ENCODE measurements around the gene TLE2. TPM values are rescaled to one million over a fixed set of nuclear protein-coding genes. Genes with fewer than 3 reads are reported as not detected.

Gene TLE2
- total RNA-seq, 1 experiment from 2014 or later, result 35.6 TPM

DNA sequence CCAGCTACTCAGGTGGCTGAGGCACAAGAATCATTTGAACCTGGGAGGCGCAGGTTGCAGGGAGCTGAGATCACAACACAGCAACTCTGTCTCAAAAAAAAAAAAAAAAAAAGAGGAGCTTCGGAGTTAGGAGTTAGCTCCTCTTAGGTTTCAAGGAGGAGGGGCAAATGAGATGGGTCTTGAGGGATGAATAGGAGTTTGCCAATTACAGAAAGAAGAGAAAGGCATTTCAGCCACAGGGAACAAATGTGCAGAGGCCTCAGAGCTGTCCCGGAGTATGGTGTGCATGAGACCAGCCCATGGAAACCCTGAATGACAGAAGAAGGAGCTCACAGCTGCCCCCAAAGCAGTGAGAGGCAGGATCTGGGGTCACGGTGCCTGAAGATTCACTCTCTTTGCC, 24.6 kb downstream of the TLE2 start:
- Histone ChIP-seq H3K9me3 (ENCODE audit: control insufficient read depth in 1 of 2, insufficient read depth in 1 of 2, low read depth in 1 of 2, low read length in 2 of 2) (no peaks in the 10 kb centered on the region), H4K20me1 (ENCODE audit: insufficient read depth) (no peaks in the 10 kb centered on the region), H3K27me3 (ENCODE audit: insufficient read depth, low read length) (no peaks in the 10 kb centered on the region), H3K36me3 (ENCODE audit: control insufficient read depth in 1 of 2, insufficient read depth in 2 of 2, low read length in 2 of 2) (no peaks in the 10 kb centered on the region; a peak in 1 of 4 replicates), H3K4me1 (ENCODE audit: control insufficient read depth in 1 of 2, insufficient read depth in 2 of 2, low read length in 2 of 2) (peaks cover 0 to 3% of the 10 kb centered on the region in 2 experiments; a peak in 1 of 4 replicates), H3K4me2 (ENCODE audit: low read length) (no peak overlapping the region), H3K9ac (ENCODE audit: low read length) (no peak overlapping the region), H2AFZ (ENCODE audit: low read depth, low read length, poor library complexity, severe bottlenecking) (no peak overlapping the region), H3K79me2 (ENCODE audit: insufficient read depth, low read length) (no peaks in the 10 kb centered on the region), H3K4me3 (replicated peaks in 1 of 2; ENCODE audit: low read depth in 1 of 2, low read length in 2 of 2) (no peak overlapping the region), H3K9me2 (ENCODE audit: insufficient read depth) (no peaks in the 10 kb centered on the region), H3K27ac (ENCODE audit: low read depth, low read length) (no peak overlapping the region)
- CTCF ChIA-PET, result no interaction called here
- DNase-seq (ENCODE audit: low read depth, low spot score) (no peak), ATAC-seq (no peak)
- RAD21 ChIA-PET (ENCODE audit: low non-redundant PET in 1 of 2, low total read pairs in 2 of 2, uncharacterized antibody in 2 of 2, unreplicated experiment in 2 of 2), result no interaction called here
- TF ChIP-seq ELF1 (IDR thresholded peaks at IDR 0.05; ENCODE audit: borderline replicate concordance, low read depth) (no peak), EZH2phosphoT487 (IDR thresholded peaks at IDR 0.05; ENCODE audit: borderline replicate concordance) (no peak), SRF (IDR thresholded peaks at IDR 0.05; ENCODE audit: low read depth) (no peak), TCF7L2 (IDR thresholded peaks at IDR 0.05; ENCODE audit: borderline replicate concordance, extremely low read depth, insufficient read depth, insufficient read length) (no peak), POLR2AphosphoS5 (IDR thresholded peaks at IDR 0.05; ENCODE audit: low read depth, low read length) (no peak)
- TF ChIP-seq, protein P1, sequence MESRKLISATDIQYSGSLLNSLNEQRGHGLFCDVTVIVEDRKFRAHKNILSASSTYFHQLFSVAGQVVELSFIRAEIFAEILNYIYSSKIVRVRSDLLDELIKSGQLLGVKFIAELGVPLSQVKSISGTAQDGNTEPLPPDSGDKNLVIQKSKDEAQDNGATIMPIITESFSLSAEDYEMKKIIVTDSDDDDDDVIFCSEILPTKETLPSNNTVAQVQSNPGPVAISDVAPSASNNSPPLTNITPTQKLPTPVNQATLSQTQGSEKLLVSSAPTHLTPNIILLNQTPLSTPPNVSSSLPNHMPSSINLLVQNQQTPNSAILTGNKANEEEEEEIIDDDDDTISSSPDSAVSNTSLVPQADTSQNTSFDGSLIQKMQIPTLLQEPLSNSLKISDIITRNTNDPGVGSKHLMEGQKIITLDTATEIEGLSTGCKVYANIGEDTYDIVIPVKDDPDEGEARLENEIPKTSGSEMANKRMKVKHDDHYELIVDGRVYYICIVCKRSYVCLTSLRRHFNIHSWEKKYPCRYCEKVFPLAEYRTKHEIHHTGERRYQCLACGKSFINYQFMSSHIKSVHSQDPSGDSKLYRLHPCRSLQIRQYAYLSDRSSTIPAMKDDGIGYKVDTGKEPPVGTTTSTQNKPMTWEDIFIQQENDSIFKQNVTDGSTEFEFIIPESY (IDR thresholded peaks at IDR 0.05; ENCODE audit: extremely low read depth, insufficient replicate concordance, low read length), result no peak
- TF ChIP-seq, protein P2, sequence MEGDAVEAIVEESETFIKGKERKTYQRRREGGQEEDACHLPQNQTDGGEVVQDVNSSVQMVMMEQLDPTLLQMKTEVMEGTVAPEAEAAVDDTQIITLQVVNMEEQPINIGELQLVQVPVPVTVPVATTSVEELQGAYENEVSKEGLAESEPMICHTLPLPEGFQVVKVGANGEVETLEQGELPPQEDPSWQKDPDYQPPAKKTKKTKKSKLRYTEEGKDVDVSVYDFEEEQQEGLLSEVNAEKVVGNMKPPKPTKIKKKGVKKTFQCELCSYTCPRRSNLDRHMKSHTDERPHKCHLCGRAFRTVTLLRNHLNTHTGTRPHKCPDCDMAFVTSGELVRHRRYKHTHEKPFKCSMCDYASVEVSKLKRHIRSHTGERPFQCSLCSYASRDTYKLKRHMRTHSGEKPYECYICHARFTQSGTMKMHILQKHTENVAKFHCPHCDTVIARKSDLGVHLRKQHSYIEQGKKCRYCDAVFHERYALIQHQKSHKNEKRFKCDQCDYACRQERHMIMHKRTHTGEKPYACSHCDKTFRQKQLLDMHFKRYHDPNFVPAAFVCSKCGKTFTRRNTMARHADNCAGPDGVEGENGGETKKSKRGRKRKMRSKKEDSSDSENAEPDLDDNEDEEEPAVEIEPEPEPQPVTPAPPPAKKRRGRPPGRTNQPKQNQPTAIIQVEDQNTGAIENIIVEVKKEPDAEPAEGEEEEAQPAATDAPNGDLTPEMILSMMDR (IDR thresholded peaks at IDR 0.05 in 2 of 3, conservative IDR thresholded peaks at IDR 0.05 in 1 of 3; ENCODE audit: borderline replicate concordance in 1 of 3, insufficient read depth in 1 of 3, low read depth in 2 of 3, low read length in 2 of 3), result no peak
- TF ChIP-seq, protein P3, sequence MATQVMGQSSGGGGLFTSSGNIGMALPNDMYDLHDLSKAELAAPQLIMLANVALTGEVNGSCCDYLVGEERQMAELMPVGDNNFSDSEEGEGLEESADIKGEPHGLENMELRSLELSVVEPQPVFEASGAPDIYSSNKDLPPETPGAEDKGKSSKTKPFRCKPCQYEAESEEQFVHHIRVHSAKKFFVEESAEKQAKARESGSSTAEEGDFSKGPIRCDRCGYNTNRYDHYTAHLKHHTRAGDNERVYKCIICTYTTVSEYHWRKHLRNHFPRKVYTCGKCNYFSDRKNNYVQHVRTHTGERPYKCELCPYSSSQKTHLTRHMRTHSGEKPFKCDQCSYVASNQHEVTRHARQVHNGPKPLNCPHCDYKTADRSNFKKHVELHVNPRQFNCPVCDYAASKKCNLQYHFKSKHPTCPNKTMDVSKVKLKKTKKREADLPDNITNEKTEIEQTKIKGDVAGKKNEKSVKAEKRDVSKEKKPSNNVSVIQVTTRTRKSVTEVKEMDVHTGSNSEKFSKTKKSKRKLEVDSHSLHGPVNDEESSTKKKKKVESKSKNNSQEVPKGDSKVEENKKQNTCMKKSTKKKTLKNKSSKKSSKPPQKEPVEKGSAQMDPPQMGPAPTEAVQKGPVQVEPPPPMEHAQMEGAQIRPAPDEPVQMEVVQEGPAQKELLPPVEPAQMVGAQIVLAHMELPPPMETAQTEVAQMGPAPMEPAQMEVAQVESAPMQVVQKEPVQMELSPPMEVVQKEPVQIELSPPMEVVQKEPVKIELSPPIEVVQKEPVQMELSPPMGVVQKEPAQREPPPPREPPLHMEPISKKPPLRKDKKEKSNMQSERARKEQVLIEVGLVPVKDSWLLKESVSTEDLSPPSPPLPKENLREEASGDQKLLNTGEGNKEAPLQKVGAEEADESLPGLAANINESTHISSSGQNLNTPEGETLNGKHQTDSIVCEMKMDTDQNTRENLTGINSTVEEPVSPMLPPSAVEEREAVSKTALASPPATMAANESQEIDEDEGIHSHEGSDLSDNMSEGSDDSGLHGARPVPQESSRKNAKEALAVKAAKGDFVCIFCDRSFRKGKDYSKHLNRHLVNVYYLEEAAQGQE (IDR thresholded peaks at IDR 0.05; ENCODE audit: low read depth), result no peak
- intact Hi-C loops (cut with micrococcal nuclease), result no loop called here
- no TSS peak for BruUV-seq (replicated peaks)
- POLR2A ChIA-PET, result interaction anchor here (1.1 to 1.7 kb wide), 2 partner anchors 27 to 31 kb away, joined by 3 to 5 read pairs; partner anchors contain the start of gene TLE6

Measured in HCT116 (cell line).